Stimulated activated CD8-positive, alpha-beta memory T cell treated with anti-CD3 and anti-CD28 coated beads, Interleukin-15, amount 100 ng/mL, for 4 hours (primary cell): ENCODE results near the gene SFN.

Experiments used
- DNase-seq, 2 donors: peaks; one replicate each; pipeline ENCODE4 v3.0.0-alpha.2; 2020; ENCODE audit warnings: low read depth in 2 of 2

The SFN gene

GRCh38 chr1:26911399-26912146, 48.6 kb downstream of the SFN start:
- no peak for DNase-seq

GRCh38 chr1:26912147-26912490, 49.2 kb downstream of the SFN start:
- no peak for DNase-seq

GRCh38 chr1:26913389-26913753, 50.4 kb downstream of the SFN start:
- no peak for DNase-seq
